ENCODE results near the gene RNU1-2.
"Not testable (repeated sequence)": the region's sequence is repeated elsewhere in the genome, so short reads cannot be mapped to it uniquely, and the experiment has no call there.

The RNU1-2 gene

GRCh38 chr1:16895598-16896315 is at the start of gene RNU1-2:
Gene RNU1-2, plus strand, starts transcription at chr1:16895980.
- peak; percentile 82 for DNase-seq (ENCODE audit: low spot score)

- DNase-seq (ENCODE audit: low spot score), result not testable (repeated sequence)
Observed at GRCh38 chr1:16856201-16856600, 39.6 kb upstream of the RNU1-2 start.

GRCh38 chr1:16859167-16860041 is 36.4 kb upstream of the RNU1-2 start:
- not testable (repeated sequence) for DNase-seq (ENCODE audit: low spot score)

GRCh38 chr1:16860048-16860447 is 35.7 kb upstream of the RNU1-2 start:
- not testable (repeated sequence) for DNase-seq (ENCODE audit: low spot score)

GRCh38 chr1:16861832-16862245 is 33.9 kb upstream of the RNU1-2 start:
- not testable (repeated sequence) for DNase-seq (ENCODE audit: low spot score)

GRCh38 chr1:16862415-16862814 is 33.4 kb upstream of the RNU1-2 start:
- DNase-seq (ENCODE audit: low spot score), result not testable (repeated sequence)

- DNase-seq (ENCODE audit: low spot score), result not testable (repeated sequence)
Observed at GRCh38 chr1:16863024-16863423, 32.8 kb upstream of the RNU1-2 start.

GRCh38 chr1:16866926-16867707 is 28.7 kb upstream of the RNU1-2 start:
- not testable (repeated sequence) for DNase-seq (ENCODE audit: low spot score)

- DNase-seq (ENCODE audit: low spot score), result not testable (repeated sequence)
Observed at GRCh38 chr1:16868787-16869186, 27.0 kb upstream of the RNU1-2 start.

- not testable (repeated sequence) for DNase-seq (ENCODE audit: low spot score)
Observed at GRCh38 chr1:16869996-16870395, 25.8 kb upstream of the RNU1-2 start.

- DNase-seq (ENCODE audit: low spot score), result not testable (repeated sequence)
Observed at GRCh38 chr1:16871171-16871570, 24.6 kb upstream of the RNU1-2 start.

- peak; percentile 34 for DNase-seq (ENCODE audit: low spot score)
Observed at GRCh38 chr1:16872152-16873075, 23.4 kb upstream of the RNU1-2 start.

GRCh38 chr1:16873076-16873879 is 22.5 kb upstream of the RNU1-2 start:
- DNase-seq (ENCODE audit: low spot score), result not testable (repeated sequence)

- DNase-seq (ENCODE audit: low spot score), result not testable (repeated sequence)
Observed at GRCh38 chr1:16874968-16875765, 20.6 kb upstream of the RNU1-2 start.

GRCh38 chr1:16881742-16882141 is 14.0 kb upstream of the RNU1-2 start:
- not testable (repeated sequence) for DNase-seq (ENCODE audit: low spot score)

- no peak for DNase-seq (ENCODE audit: low spot score)
Observed at GRCh38 chr1:16882986-16883385, 12.8 kb upstream of the RNU1-2 start.

- not testable (repeated sequence) for DNase-seq (ENCODE audit: low spot score)
Observed at GRCh38 chr1:16884487-16884886, 11.3 kb upstream of the RNU1-2 start.

GRCh38 chr1:16886860-16887605 is 8.7 kb upstream of the RNU1-2 start:
- no peak for DNase-seq (ENCODE audit: low spot score)
